GM21786 (cell line): ENCODE results near the gene MYADM.

Experiments used
- ATAC-seq: cut with Tn5 transposase; IDR thresholded peaks from one replicate; pipeline ENCODE4 v1.9.1; 2021; ENCODE audit not compliant: unreplicated experiment

MYADM gene

DNA sequence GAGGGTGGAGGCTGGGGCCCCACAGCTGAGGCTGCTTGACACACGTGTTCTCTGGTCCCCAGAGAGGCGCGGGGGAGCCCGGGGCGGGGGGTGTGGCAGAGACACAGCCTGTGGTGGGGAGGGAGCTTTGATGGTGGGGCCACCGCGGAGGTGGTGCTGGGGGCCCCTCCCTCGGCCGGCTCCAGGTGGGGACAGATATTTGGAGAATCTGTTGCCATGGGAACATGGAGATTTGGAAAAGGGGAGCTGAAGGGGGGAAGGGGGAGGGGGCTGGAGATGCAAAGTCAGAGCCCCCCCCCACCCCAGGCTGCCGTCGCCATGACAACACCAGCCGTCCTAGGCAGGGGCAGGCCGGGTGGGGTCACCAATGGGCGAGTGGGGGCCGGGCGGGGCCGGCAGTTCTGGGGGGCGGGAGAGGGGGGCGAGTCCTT, 15.6 kb downstream of the MYADM start:
- no peak for ATAC-seq

DNA sequence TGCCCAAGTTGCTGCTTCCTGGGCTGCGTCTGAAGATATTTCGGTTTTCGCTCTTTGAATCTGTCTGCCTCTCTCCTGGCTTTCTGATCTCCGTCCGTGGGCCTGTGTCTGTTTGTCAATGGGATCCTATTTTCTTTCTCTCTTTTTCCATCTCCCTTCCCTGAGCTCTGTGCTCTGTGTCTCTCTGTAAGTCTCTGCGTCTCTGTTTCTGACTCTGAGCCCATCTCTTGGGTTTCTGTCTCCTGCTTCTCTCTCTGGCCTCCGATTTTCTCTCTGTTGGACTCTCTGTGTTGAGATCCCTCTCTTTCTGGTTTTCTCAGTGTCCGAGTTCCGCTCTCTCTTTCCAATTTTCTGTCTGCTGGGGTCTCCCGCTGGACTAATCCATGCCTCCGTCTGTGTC, 16.1 kb downstream of the MYADM start:
- ATAC-seq: no peak

- ATAC-seq: no peak
These were observed 16.6 kb downstream of the MYADM start for GRCh38 chr19:53884256-53884655.

GRCh38 chr19:53885036-53885435, 17.4 kb downstream of the MYADM start:
- ATAC-seq: no peak

DNA sequence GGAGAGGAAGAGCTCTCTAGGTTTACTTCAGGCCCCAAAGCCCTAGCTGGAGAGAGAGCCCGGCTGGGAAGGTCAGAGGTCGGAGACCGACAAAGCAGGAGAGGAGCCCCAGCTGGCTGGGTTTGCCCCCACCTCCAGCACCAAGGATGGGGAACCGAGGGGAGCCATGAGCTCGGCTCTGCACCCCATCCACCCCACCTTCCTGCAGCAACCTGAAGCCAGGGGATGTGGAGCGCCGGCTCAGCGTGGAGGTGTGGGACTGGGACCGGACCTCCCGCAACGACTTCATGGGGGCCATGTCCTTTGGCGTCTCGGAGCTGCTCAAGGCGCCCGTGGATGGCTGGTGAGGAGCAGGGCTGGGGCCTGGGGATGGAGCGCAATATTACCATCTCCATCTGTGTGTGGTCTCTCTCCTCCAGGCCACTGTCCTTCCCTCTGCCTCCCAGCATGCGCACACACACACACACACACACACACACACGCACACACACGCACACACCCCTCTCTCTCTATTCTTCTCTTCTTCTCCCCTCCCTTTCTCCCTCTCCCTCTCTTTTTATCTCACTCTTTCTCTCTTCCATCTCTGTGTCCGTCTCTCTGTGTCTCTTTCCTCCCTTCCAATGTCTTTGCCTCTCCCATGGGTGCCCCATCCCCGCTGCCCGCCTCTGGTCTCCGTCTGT, 24.8 kb downstream of the MYADM start:
- ATAC-seq: no peak

- ATAC-seq: no peak
These were observed 25.3 kb downstream of the MYADM start for GRCh38 chr19:53892981-53893325.

DNA sequence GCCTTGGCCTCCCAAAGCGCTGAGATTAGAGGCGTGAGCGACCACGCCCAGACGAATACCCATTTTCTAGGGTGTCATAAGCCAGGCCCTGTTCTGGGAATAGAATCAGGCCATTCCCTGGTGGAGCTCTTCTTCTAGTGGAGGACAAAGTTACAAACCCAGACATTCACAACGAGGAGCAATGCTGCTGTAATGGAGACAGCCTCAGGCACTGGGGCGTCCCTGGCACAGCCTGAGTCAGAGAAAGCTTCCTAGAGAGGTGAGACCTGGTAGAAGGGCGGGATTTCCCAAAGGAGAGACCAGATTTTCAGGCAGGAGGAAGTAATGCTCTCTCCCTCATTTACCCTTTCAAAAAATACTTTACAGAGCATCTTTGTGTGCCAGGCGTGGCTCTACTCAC, 27.0 kb downstream of the MYADM start:
- ATAC-seq: no peak

DNA sequence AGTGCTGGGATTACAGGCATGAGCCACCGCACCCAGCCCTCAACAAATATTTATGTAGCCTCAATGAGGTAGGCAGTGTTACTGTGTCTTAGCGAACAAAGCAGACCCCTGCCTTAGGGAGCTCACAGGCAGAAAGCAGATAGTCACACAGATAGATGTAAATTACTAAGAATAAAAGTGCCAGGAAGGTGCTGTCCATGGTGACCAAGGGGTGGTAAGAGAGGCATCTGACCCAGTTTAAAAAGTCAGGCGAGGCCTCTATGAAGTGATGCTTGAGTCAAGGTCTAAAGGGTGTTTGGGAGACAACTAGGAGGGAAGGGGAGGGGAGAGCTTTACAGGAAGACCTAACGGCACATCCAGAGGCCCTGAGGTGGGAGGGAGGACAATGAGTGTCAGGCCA, 29.0 kb downstream of the MYADM start:
- no peak for ATAC-seq

DNA sequence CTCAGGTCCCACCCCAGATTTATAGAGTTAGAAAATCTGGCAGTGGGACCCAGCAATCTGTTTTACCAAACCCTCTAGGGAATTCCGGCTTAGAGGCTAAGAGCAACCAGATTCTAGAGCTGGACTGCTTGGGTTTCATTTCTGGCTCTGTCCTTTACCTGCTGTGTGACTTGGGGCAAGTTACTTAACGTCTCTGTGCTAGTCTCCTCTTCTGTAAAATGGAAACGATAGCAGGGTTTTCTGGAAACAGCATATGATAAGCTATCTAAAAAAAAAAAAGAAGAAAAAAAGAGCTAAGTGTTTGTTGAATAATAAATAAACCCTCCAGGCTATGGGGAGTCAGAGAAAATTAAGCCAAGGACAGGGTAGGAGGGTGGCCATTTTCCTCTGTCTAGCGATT, 29.8 kb downstream of the MYADM start:
- ATAC-seq: no peak

- no peak for ATAC-seq
These were observed 30.5 kb downstream of the MYADM start for GRCh38 chr19:53898166-53898565.

DNA sequence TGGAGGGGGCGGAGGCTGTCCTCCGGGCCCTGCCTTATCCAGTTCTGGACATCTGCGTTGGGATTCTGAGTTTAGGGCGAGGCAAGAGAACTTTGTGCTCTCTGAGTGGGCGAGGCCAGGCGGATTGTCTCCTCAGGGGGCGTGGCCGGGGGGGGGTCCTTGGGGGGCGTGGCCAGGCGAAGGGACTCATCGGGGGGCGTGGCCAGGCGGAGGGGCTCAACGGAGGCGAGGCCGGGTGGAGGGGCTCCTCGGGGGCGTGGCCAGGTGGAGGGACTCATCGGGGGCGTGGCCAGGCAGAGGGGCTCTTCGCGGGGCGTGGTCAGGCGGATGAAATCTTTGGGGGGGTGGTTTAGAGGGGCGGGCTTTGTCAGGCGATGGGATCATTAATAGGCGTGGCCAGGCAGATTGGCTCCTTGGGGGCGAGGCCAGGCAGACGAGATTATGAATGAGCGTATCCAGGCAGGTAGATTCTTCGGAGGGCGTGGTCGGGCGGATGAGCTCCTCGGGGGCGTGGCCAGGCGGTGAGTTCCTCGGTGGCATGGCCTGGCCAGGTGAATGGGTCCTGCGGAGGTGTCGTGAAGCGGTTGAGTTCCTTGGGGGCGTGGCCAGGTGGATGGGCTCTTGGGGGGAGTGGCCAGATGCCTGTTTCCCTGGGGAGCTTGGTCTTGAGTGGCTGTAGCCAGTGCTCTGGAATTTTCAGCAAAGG, 31.1 kb downstream of the MYADM start:
- ATAC-seq: no peak

- no peak for ATAC-seq
These were observed 32.6 kb downstream of the MYADM start for GRCh38 chr19:53900191-53900860.

DNA sequence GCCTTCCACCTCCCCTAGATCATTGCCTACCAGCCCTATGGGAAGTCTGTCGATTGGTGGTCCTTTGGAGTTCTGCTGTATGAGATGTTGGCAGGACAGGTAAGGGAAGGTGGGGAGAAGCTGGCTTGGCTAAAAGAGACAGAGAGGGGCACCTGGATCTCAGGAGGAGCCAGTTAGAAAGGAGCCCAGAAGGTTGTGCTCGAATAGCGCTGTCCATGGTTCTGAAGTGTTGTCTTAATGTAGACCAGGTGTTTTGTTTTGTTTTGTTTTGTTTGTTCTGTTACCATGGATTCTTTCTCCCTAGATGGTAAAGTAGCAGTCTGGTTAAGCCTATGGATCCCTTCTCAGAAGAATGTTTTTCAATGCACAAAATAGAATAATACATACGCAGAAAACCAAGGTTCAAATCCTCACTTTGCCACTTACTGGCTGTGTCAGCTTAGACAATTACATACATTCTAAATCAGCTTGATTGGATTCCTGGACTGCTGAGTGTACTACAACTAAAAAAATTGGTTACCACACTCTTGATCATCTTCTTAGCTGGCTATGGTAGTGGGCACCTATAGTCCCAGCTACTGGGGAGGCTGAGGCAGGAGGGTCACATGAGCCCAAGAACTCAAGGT, 35.5 kb downstream of the MYADM start:
- ATAC-seq: no peak

DNA sequence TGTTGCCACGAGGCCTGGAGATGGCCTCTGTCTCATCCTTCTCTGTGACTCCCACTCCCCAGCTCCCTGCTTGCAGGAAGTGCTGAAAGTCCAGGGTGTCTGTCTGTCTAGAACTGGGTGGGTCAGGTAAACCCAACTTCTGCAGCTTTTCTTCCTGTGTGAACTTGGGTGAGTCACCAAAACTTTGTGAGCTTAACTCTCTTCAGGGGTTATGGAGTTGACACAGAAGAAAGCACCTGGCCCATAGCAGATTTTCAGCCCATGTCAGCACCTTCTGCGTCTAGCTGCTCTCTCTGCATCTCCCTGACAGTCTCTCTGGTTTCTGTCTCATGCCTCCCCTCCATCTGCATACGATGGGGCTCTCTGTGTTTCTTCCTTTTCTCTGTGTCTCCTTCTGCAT, 37.2 kb downstream of the MYADM start:
- no peak for ATAC-seq

- ATAC-seq: no peak
These were observed 38.1 kb downstream of the MYADM start for GRCh38 chr19:53905787-53906186.

GRCh38 chr19:53906211-53907192, 38.8 kb downstream of the MYADM start:
- ATAC-seq: no peak

- ATAC-seq: no peak
These were observed 39.5 kb downstream of the MYADM start for GRCh38 chr19:53907193-53907581.

DNA sequence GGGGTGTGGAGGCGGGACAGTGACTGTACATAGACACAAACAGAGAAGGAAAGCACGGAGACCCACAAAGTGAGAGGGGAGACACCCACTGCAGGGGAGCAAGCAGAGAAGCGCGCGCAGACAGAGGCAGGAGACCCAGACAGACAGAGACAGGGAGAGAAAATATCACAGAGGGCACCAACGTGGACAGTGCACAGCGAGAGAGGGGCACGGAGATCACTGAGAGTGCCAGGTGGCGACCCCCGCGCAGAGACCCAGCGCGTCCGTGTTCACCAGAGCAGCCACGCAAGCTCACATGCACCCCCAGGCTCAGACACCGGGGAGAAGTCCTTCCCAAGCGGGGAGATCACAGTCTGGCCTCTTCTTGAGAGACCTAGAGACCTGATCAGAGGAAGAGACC, 40.0 kb downstream of the MYADM start:
- ATAC-seq: no peak

DNA sequence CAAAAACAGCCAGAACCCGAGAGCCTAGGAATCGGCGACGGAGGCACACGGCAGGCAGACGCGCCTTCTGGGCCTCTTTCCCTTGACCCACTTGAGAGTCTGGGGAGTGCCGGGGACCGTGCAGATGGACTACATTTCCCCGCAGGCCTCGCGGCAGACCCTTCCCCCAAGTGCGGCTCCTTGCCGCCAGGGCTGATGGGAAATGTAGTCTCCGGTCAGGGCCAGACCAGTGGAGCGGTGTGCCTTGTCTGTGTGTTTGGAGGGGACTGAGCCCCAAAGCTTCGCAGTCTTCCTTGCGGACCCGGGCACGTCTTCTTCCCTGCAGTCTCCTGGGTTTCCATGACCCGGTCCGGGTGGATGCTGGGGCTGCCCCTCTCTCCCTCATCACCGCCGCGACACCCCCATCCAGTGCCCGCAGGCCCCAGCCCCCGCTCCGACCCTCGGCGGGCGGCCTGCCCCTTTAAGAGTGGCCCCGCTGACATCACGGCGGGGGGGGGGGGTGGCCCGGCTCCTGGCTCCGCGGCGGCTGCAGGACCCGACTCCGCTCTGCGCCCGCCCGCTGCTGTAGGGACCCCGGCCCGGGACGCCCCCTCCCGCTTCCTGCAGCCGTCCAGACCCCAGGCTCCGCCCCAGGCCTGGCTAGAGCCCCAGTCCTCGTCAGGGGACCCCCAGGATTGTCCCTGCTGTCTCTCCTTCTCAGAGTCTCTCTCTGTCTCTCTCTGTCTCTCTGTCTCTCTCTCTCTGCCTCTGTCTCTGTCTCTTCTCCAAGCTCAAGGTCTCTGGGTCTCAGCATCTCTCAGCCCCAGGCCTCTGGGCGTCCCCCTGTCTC, 40.6 kb downstream of the MYADM start:
- ATAC-seq: no peak

DNA sequence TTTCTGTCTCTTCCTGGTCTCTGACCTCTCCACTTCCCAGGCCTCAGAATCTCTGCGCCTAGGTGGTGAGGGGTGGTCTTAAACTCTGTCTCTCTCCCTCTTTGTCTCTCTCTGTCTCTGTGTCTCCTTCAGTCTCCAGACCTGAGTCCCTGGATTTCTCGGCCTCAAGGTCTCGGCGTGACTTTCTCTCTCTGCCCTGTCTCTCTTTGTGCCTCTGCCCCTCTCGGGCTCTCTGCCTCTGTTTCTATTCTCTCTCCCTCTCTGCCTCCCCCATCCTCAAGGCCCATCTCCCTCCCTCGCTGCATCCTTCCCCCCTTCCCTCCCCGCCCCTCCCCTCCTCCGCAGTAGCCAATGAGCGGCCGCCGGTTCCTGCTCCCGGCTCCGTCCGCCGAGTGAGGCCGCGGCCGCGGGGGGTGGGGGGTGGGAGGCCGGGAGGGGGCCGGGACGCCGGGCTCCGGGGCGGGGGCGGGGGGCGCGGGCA, 41.3 kb downstream of the MYADM start, which contains the start of gene CACNG7:
Gene CACNG7 (plus strand): TSS at position 344 of the 481 bp plus-strand sequence. CDS start 3,554 bp downstream, outside the sequence.
- no peak for ATAC-seq
